NCI-H2227 (cell line): ENCODE measurements around the gene CES2.

Experiments used
- DNase-seq: peaks from one replicate; lab custom pipeline; 2025; ENCODE audit not compliant: unreplicated experiment; lab: John Stamatoyannopoulos, UW

Gene CES2

GRCh38 chr16:66918803-66919568 lies 16.3 kb upstream of the CES2 start, which contains the start of gene CDH16:
Gene CDH16, minus strand, starts transcription at chr16:66918885. Its CDS starts 820 bp downstream, at chr16:66918065.
- DNase-seq, result no peak

- no peak for DNase-seq
These were observed 15.6 kb upstream of the CES2 start for GRCh38 chr16:66919569-66920298.

- DNase-seq, result no peak
These were observed 15.1 kb upstream of the CES2 start for GRCh38 chr16:66920299-66920590.

- DNase-seq, result no peak
These were observed 14.2 kb upstream of the CES2 start for GRCh38 chr16:66920924-66921680.

GRCh38 chr16:66921729-66922450 lies 13.4 kb upstream of the CES2 start:
- DNase-seq, result no peak

GRCh38 chr16:66923247-66923731 lies 12.0 kb upstream of the CES2 start:
- no peak for DNase-seq

- no peak for DNase-seq
These were observed 11.4 kb upstream of the CES2 start for GRCh38 chr16:66923866-66924265.

GRCh38 chr16:66924527-66925321 lies 10.6 kb upstream of the CES2 start:
- peak; percentile 49 for DNase-seq

- peak; percentile 11 for DNase-seq
These were observed 9.9 kb upstream of the CES2 start, which contains the start of gene RRAD for GRCh38 chr16:66925322-66925840. Gene RRAD, minus strand, starts transcription at chr16:66925535. Its CDS starts 356 bp downstream, at chr16:66925179.

- peak; percentile 35 for DNase-seq
These were observed 9.0 kb upstream of the CES2 start for GRCh38 chr16:66926171-66926947.

GRCh38 chr16:66926961-66927436 lies 8.3 kb upstream of the CES2 start:
- peak; percentile 35 for DNase-seq

GRCh38 chr16:66927918-66928649 lies 7.2 kb upstream of the CES2 start:
- no peak for DNase-seq

- DNase-seq, result peak; percentile 8
These were observed 6.5 kb upstream of the CES2 start for GRCh38 chr16:66928702-66929388.

- no peak for DNase-seq
These were observed 5.1 kb upstream of the CES2 start for GRCh38 chr16:66930189-66930588.

GRCh38 chr16:66931665-66932064 lies 3.7 kb upstream of the CES2 start:
- DNase-seq, result no peak

- no peak for DNase-seq
These were observed 3.2 kb upstream of the CES2 start for GRCh38 chr16:66932076-66932475.

- no peak for DNase-seq
These were observed 1.6 kb upstream of the CES2 start for GRCh38 chr16:66933776-66934137.
